GM15510 (cell line): ENCODE results near the gene TRIO.

Source experiments
- POLR2A ChIP-seq: IDR thresholded peaks from 3 replicates; pipeline ENCODE4 v1.6.1; 2011; ENCODE audit warnings: borderline replicate concordance; ENCODE audit not compliant: insufficient read length; ENCODE audit errors: extremely low read depth

The TRIO gene

GRCh38 chr5:14545862-14546261 lies 402.7 kb downstream of the TRIO start:
- TF ChIP-seq POLR2A = no peak

DNA sequence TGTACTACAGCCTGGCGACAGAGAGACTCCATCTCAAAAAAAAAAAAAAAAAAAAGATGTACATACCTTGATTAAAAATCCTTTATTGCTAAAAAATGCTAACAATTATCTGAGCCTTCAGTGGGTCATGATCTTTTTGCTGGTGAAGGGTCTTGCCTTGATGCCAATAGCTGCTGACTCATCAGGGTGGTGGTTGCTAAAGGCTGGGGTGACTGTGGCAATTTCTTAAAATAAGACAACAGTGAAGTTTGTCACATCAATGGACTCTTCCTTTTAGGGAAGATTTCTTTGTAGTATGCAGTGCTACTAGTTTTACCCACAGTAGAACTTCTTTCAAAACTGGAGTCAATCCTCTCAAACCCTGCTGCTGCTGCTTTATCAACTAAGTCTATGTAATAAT lies 404.5 kb downstream of the TRIO start:
- TF ChIP-seq POLR2A = no peak

- no peak for TF ChIP-seq POLR2A
Observed at GRCh38 chr5:14551211-14551610, 408.1 kb downstream of the TRIO start.

DNA sequence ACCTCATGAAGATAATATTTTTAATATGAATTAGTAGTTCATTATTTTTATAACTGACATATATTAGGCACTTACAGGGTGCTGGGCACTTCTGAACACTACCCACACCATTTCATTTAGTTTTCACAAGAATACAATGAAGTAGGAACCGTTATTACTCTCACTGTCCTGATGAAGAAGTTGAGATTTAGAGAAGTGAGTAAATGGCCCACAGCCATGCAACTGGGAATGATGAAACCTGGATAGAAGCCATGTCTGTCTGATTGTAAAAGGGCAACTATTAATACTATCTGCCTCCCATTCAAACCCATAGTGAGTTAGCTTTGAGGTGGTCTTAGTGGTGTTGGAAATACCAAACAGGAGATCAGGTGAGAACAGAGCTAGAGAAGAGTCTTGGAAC lies 408.9 kb downstream of the TRIO start:
- no peak for TF ChIP-seq POLR2A

- TF ChIP-seq POLR2A = no peak
Observed at GRCh38 chr5:14556015-14556414, 412.9 kb downstream of the TRIO start.

DNA sequence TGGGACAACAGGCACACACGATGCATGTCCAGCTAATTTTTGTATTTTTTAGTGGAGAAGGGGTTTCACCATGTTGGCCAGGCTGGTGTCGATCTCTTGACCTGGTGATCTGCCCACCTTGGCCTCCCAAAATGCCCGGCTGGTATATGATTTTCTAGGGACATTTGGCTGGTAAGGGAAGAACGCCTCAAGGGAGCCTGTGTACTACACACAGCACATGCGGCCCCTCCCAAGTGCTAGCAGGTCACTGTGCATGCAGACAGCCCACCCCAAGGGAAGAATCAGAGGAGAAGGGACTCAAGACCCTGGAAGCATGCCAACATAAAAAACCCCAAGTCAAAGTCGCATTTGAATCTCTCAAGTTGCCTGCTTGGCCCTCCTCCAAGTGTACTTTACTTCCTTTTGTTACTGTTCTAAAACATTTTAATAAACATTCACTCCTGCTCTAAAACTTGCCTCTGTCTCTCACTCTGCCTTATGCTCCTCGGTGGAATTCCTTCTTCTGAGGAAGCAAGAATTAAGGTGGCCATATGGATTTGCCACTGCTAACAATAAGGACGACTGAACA lies 414.1 kb downstream of the TRIO start:
- no peak for TF ChIP-seq POLR2A

DNA sequence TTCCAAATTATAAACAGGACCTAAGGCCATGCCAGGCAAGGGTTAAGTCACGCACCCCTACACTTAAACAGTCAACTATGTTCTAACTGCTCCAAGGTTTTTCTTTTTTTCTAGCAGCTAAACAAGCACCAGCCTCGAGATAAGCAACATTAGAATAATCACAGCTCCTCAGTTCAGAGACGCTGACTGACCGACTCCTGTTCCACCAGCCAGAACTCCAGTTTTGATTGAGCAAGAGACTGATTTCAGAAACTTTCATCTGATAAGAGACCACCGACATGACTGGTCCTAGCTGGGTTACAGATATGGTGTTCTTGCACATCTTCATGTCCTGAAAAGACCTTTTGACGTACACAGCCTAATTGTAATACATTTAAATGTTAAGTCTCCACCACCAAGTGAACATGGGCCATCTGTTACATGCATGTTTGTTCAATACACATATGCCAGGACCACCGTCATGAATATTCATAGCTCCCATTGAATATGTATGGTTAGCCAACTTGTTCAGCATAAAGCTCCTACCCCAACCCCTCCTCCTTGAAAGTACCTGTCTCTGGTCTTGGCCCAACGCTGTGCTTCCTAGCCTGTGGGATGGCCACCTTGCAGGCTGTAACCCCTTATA lies 414.8 kb downstream of the TRIO start:
- no peak for TF ChIP-seq POLR2A
